Measurements from ENCODE around the gene NOXA1. TPM values are rescaled to one million over a fixed set of nuclear protein-coding genes. Genes with fewer than 3 reads are reported as not detected.

NOXA1 gene
- polyA plus RNA-seq, 4 donors = 8.0 to 38.0 (median 20.7) TPM

GRCh38 chr9:137476856-137477255, 53.7 kb downstream of the NOXA1 start:
- no peaks in the 10 kb centered on the region for H3K36me3 ChIP-seq (ENCODE audit: control insufficient read depth in 3 of 3, insufficient read depth in 2 of 3, low read depth in 1 of 3, low read length in 3 of 3)
- WGBS, 3 donors = 82 to 91% (median 84%) methylated on average over 11 of the region's 11 CpGs
- FAIRE-seq = no peak
- H3K4me3 ChIP-seq (ENCODE audit: low read depth in 1 of 3, low read length in 3 of 3) = no peak overlapping the region
- H3K27me3 ChIP-seq (ENCODE audit: control insufficient read depth in 3 of 3, insufficient read depth in 3 of 3, low read length in 3 of 3) = no peaks in the 10 kb centered on the region
- H3K27ac ChIP-seq (ENCODE audit: low read depth in 1 of 3, low read length in 2 of 3) = no peak overlapping the region
- H3K9me3 ChIP-seq (ENCODE audit: control insufficient read depth in 2 of 2, insufficient read depth in 1 of 2, low read depth in 1 of 2, low read length in 1 of 2) = peaks cover 0 to 24% of the 10 kb centered on the region in 2 donors
- DNase-seq = no peak
- H3K4me1 ChIP-seq (ENCODE audit: control insufficient read depth in 3 of 3, insufficient read depth in 2 of 3, low read depth in 1 of 3, low read length in 2 of 3) = no peaks in the 10 kb centered on the region

GRCh38 chr9:137477778-137478612, 54.8 kb downstream of the NOXA1 start:
- WGBS, 3 donors = 83 to 89% (median 87%) methylated on average over 28 to 29 of the region's 29 CpGs
- Histone ChIP-seq H3K27me3 (ENCODE audit: control insufficient read depth in 3 of 3, insufficient read depth in 3 of 3, low read length in 3 of 3) (no peaks in the 10 kb centered on the region), H3K4me1 (ENCODE audit: control insufficient read depth in 3 of 3, insufficient read depth in 2 of 3, low read depth in 1 of 3, low read length in 2 of 3) (no peaks in the 10 kb centered on the region), H3K9me3 (ENCODE audit: control insufficient read depth in 2 of 2, insufficient read depth in 1 of 2, low read depth in 1 of 2, low read length in 1 of 2) (peaks cover 0 to 21% of the 10 kb centered on the region in 2 donors), H3K36me3 (ENCODE audit: control insufficient read depth in 3 of 3, insufficient read depth in 2 of 3, low read depth in 1 of 3, low read length in 3 of 3) (no peaks in the 10 kb centered on the region), H3K27ac (ENCODE audit: low read depth in 1 of 3, low read length in 2 of 3) (no peak overlapping the region), H3K4me3 (ENCODE audit: low read depth in 1 of 3, low read length in 3 of 3) (no peak overlapping the region)
- DNase-seq (no peak), FAIRE-seq (no peak)

- DNase-seq (no peak), FAIRE-seq (no peak)
- Histone ChIP-seq H3K27ac (ENCODE audit: low read depth in 1 of 3, low read length in 2 of 3) (no peak overlapping the region), H3K27me3 (ENCODE audit: control insufficient read depth in 3 of 3, insufficient read depth in 3 of 3, low read length in 3 of 3) (no peaks in the 10 kb centered on the region), H3K4me1 (ENCODE audit: control insufficient read depth in 3 of 3, insufficient read depth in 2 of 3, low read depth in 1 of 3, low read length in 2 of 3) (no peaks in the 10 kb centered on the region), H3K36me3 (ENCODE audit: control insufficient read depth in 3 of 3, insufficient read depth in 2 of 3, low read depth in 1 of 3, low read length in 3 of 3) (no peaks in the 10 kb centered on the region), H3K4me3 (ENCODE audit: low read depth in 1 of 3, low read length in 3 of 3) (no peak overlapping the region), H3K9me3 (ENCODE audit: control insufficient read depth in 2 of 2, insufficient read depth in 1 of 2, low read depth in 1 of 2, low read length in 1 of 2) (peaks cover 0 to 19% of the 10 kb centered on the region in 2 donors)
- 80 to 91% (median 82%) methylated on average over 10 to 11 of the region's 11 CpGs for WGBS, 3 donors
These were observed 55.4 kb downstream of the NOXA1 start for GRCh38 chr9:137478613-137478961.

GRCh38 chr9:137478962-137479861, 56.0 kb downstream of the NOXA1 start:
- FAIRE-seq (no peak), DNase-seq (no peak)
- H3K9me3 ChIP-seq (ENCODE audit: control insufficient read depth in 2 of 2, insufficient read depth in 1 of 2, low read depth in 1 of 2, low read length in 1 of 2) = peaks cover 0 to 15% of the 10 kb centered on the region in 2 donors
- H3K27me3 ChIP-seq (ENCODE audit: control insufficient read depth in 3 of 3, insufficient read depth in 3 of 3, low read length in 3 of 3) = no peaks in the 10 kb centered on the region
- H3K4me1 ChIP-seq (ENCODE audit: control insufficient read depth in 3 of 3, insufficient read depth in 2 of 3, low read depth in 1 of 3, low read length in 2 of 3) = no peaks in the 10 kb centered on the region
- no peak overlapping the region for H3K27ac ChIP-seq (ENCODE audit: low read depth in 1 of 3, low read length in 2 of 3)
- no peaks in the 10 kb centered on the region for H3K36me3 ChIP-seq (ENCODE audit: control insufficient read depth in 3 of 3, insufficient read depth in 2 of 3, low read depth in 1 of 3, low read length in 3 of 3)
- WGBS, 3 donors = 72 to 83% (median 82%) methylated on average over 31 to 36 of the region's 36 CpGs
- H3K4me3 ChIP-seq (ENCODE audit: low read depth in 1 of 3, low read length in 3 of 3) = no peak overlapping the region

- peaks cover 0 to 11% of the 10 kb centered on the region in 2 donors for H3K9me3 ChIP-seq (ENCODE audit: control insufficient read depth in 2 of 2, insufficient read depth in 1 of 2, low read depth in 1 of 2, low read length in 1 of 2)
- H3K27ac ChIP-seq (ENCODE audit: low read depth in 1 of 3, low read length in 2 of 3) = no peak overlapping the region
- H3K4me1 ChIP-seq (ENCODE audit: control insufficient read depth in 3 of 3, insufficient read depth in 2 of 3, low read depth in 1 of 3, low read length in 2 of 3) = no peaks in the 10 kb centered on the region
- DNase-seq (no peak), FAIRE-seq (no peak)
- no peaks in the 10 kb centered on the region for H3K36me3 ChIP-seq (ENCODE audit: control insufficient read depth in 3 of 3, insufficient read depth in 2 of 3, low read depth in 1 of 3, low read length in 3 of 3)
- no peaks in the 10 kb centered on the region for H3K27me3 ChIP-seq (ENCODE audit: control insufficient read depth in 3 of 3, insufficient read depth in 3 of 3, low read length in 3 of 3)
- WGBS, 3 donors = 86 to 90% (median 90%) methylated on average over 31 to 32 of the region's 32 CpGs
- no peak overlapping the region for H3K4me3 ChIP-seq (ENCODE audit: low read depth in 1 of 3, low read length in 3 of 3)
These were observed 56.9 kb downstream of the NOXA1 start for GRCh38 chr9:137479892-137480685.

- Histone ChIP-seq H3K4me1 (ENCODE audit: control insufficient read depth in 3 of 3, insufficient read depth in 2 of 3, low read depth in 1 of 3, low read length in 2 of 3) (no peaks in the 10 kb centered on the region), H3K9me3 (ENCODE audit: control insufficient read depth in 2 of 2, insufficient read depth in 1 of 2, low read depth in 1 of 2, low read length in 1 of 2) (peaks cover 0 to 5% of the 10 kb centered on the region in 2 donors), H3K27me3 (ENCODE audit: control insufficient read depth in 3 of 3, insufficient read depth in 3 of 3, low read length in 3 of 3) (no peaks in the 10 kb centered on the region), H3K27ac (ENCODE audit: low read depth in 1 of 3, low read length in 2 of 3) (no peak overlapping the region), H3K36me3 (ENCODE audit: control insufficient read depth in 3 of 3, insufficient read depth in 2 of 3, low read depth in 1 of 3, low read length in 3 of 3) (no peaks in the 10 kb centered on the region), H3K4me3 (ENCODE audit: low read depth in 1 of 3, low read length in 3 of 3) (no peak overlapping the region)
- WGBS, 3 donors = 86 to 91% (median 88%) methylated on average over 38 of the region's 38 CpGs
- FAIRE-seq (no peak), DNase-seq (no peak)
These were observed 57.8 kb downstream of the NOXA1 start for GRCh38 chr9:137480686-137481683.

GRCh38 chr9:137482094-137482781, 59.0 kb downstream of the NOXA1 start:
- Histone ChIP-seq H3K27me3 (ENCODE audit: control insufficient read depth in 3 of 3, insufficient read depth in 3 of 3, low read length in 3 of 3) (no peaks in the 10 kb centered on the region), H3K4me3 (ENCODE audit: low read depth in 1 of 3, low read length in 3 of 3) (no peak overlapping the region), H3K36me3 (ENCODE audit: control insufficient read depth in 3 of 3, insufficient read depth in 2 of 3, low read depth in 1 of 3, low read length in 3 of 3) (no peaks in the 10 kb centered on the region), H3K27ac (ENCODE audit: low read depth in 1 of 3, low read length in 2 of 3) (peak overlapping the region in 1 of 3 donors; percentile 1), H3K4me1 (ENCODE audit: control insufficient read depth in 3 of 3, insufficient read depth in 2 of 3, low read depth in 1 of 3, low read length in 2 of 3) (no peaks in the 10 kb centered on the region), H3K9me3 (ENCODE audit: control insufficient read depth in 2 of 2, insufficient read depth in 1 of 2, low read depth in 1 of 2, low read length in 1 of 2) (no peaks in the 10 kb centered on the region)
- DNase-seq (no peak), FAIRE-seq (no peak)
- WGBS, 3 donors = 70 to 82% (median 79%) methylated on average over 24 to 26 of the region's 26 CpGs
